ENCODE data around the gene TANC1.
A peak's percentile ranks its signal among the peaks of the same experiment; 100 is the strongest.

The TANC1 gene

GRCh38 chr2:159148901-159149300 lies 180.5 kb downstream of the TANC1 start:
- no peak for DNase-seq

GRCh38 chr2:159149747-159150146 lies 181.3 kb downstream of the TANC1 start:
- DNase-seq, result no peak

- peak; percentile 13 for DNase-seq
Observed at GRCh38 chr2:159150280-159150746, 181.9 kb downstream of the TANC1 start.

GRCh38 chr2:159151198-159152127 lies 183.0 kb downstream of the TANC1 start:
- DNase-seq, result no peak

GRCh38 chr2:159152128-159152778 lies 183.8 kb downstream of the TANC1 start:
- DNase-seq, result no peak

- DNase-seq, result no peak
Observed at GRCh38 chr2:159153063-159153462, 184.6 kb downstream of the TANC1 start.

GRCh38 chr2:159153463-159153862 lies 185.0 kb downstream of the TANC1 start:
- no peak for DNase-seq

- DNase-seq, result no peak
Observed at GRCh38 chr2:159153951-159154350, 185.5 kb downstream of the TANC1 start.

GRCh38 chr2:159154366-159154765 lies 185.9 kb downstream of the TANC1 start:
- no peak for DNase-seq

- no peak for DNase-seq
Observed at GRCh38 chr2:159155320-159155719, 186.9 kb downstream of the TANC1 start.

- no peak for DNase-seq
Observed at GRCh38 chr2:159155791-159156190, 187.4 kb downstream of the TANC1 start.

- DNase-seq, result no peak
Observed at GRCh38 chr2:159156834-159157233, 188.4 kb downstream of the TANC1 start.

GRCh38 chr2:159157361-159158209 lies 189.1 kb downstream of the TANC1 start:
- peak; percentile 12 for DNase-seq

GRCh38 chr2:159160412-159160811 lies 192.0 kb downstream of the TANC1 start:
- no peak for DNase-seq

GRCh38 chr2:159160954-159161353 lies 192.5 kb downstream of the TANC1 start:
- DNase-seq, result no peak

- no peak for DNase-seq
Observed at GRCh38 chr2:159163930-159164329, 195.5 kb downstream of the TANC1 start.

GRCh38 chr2:159164457-159164911 lies 196.0 kb downstream of the TANC1 start:
- DNase-seq, result no peak

- no peak for DNase-seq
Observed at GRCh38 chr2:159165048-159165447, 196.6 kb downstream of the TANC1 start.

- no peak for DNase-seq
Observed at GRCh38 chr2:159168707-159169106, 200.3 kb downstream of the TANC1 start.

- no peak for DNase-seq
Observed at GRCh38 chr2:159169187-159169586, 200.7 kb downstream of the TANC1 start.

- DNase-seq, result no peak
Observed at GRCh38 chr2:159172403-159172802, 204.0 kb downstream of the TANC1 start.

GRCh38 chr2:159174759-159175158 lies 206.3 kb downstream of the TANC1 start:
- no peak for DNase-seq

GRCh38 chr2:159175182-159175581 lies 206.7 kb downstream of the TANC1 start:
- DNase-seq, result no peak

All from CD4-positive, alpha-beta T cell treated with Interleukin-6 for 4 hours (primary cell).